ENCODE results near the gene JAKMIP1.

Gene JAKMIP1

GRCh38 chr4:6055436-6055835 lies 144.9 kb downstream of the JAKMIP1 start:
- no peak for DNase-seq

- DNase-seq = no peak
Measured at GRCh38 chr4:6055030-6055429, 145.3 kb downstream of the JAKMIP1 start.

- DNase-seq = no peak
Measured at GRCh38 chr4:6054162-6054922, 146.0 kb downstream of the JAKMIP1 start.

DNA sequence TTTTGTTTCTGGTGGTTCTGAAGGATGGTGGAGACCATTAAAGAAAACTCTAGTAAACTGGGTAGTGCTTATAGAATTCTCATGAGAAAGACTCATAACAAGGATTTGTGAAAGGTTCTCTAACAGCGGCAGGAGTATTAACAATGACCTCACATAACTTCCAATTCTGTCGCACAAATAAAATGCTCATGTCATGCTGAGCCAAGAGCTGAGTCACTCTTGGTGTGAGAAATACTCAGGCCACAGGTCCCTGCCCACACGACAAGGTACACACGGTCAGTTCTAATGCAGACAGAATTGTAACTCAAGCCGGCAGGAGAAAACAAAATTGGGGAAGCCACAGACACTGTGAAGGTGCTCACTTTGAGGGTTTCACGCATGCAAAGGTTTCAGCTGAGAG lies 147.7 kb downstream of the JAKMIP1 start:
- DNase-seq = no peak

DNA sequence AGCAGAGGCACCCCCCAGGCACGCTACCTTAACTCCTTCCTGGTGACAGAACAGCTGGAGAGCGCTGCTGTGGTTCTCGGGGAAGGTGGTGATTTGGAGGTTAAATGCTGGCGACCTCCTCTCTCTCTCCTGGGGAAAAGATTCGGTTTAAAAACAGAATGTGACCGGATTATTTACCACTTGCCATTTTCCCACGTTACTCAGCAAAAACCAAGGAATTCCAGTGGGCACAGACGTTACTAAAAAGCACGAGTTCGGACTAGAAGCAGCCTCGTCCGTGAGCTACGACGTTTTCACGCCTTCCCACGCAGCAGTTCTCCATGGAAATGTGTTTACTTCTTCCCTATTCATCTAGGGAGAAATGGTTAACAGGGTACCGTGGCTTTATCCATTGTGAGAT lies 149.8 kb downstream of the JAKMIP1 start:
- DNase-seq = no peak

DNA sequence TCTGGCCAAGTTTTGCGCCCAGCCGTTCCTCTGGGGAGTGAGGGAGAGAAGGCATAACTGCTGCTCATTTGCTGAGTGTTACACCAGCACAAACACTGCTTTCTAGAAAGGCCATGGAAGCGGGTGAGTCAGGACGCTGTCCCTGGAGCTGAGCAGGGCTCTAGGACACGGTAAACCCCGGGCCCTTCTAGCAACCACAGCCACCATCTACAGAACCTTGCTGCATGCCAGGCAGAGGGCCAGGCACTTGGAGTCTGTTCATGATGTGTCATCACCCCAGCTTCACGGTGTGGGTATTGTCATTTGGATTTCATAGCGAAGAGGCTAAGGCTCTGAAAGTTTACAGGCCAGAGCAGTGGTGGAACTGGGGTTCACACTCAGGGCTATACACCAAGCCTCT lies 150.4 kb downstream of the JAKMIP1 start:
- no peak for DNase-seq

DNA sequence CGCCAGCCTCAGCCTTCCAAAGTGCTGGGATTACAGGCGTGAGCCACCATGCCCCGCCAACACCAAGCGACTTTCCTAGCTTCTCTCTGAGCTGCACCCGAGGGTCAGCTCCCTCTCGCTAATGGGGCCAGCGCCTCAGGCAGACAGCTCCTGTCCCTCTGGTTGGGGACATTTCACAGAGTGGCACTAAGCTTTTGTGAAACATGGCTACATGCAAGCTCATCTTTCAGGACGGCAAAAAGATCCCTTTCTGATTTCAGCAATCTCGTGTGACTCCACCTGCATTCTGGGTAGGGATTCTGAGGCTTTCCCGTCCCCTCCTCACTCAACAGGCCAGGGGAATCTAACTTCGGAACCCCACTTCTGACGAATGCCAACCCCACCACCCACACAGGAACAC lies 151.1 kb downstream of the JAKMIP1 start:
- DNase-seq = no peak

DNA sequence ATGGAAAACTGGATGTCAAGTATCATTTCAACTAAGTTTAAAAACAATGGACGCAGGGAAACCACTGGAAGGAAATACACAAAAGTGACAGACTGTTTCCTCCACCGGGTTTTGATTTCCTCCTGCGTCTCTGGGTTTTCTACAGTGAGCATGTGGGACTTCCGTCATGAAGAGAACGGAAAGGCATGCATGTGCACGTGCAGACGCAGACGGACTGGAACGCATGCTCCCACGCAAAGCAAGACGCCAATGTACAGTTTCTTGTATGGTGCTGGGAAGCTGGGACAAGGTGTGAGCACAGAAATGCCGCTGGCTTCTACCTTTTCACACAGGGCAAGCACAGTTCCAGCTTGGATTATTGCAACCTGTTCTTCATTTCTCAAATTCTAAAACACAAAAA lies 151.8 kb downstream of the JAKMIP1 start:
- no peak for DNase-seq

- DNase-seq = no peak
Measured at GRCh38 chr4:6047130-6047673, 153.1 kb downstream of the JAKMIP1 start.

GRCh38 chr4:6046526-6047129 lies 153.7 kb downstream of the JAKMIP1 start:
- DNase-seq = no peak

DNA sequence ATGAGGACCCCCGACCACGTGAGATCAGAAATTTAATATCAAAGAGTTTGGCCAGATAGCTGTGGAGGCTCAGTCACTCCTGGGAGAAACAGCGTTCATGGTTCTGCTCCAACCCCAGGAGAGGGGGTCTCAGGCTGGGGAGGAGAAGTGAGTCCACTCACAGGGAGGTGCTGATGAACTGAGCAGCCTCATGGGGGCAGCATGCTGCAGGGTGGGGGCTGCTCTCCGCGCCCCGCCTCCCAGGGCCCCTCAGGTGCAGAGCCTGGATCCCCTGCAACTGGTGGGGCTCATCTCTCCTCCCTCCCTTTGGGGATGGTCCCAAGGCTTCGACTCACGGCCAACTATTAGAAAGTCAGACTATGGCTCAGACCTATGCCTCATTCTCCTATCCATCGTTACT lies 155.5 kb downstream of the JAKMIP1 start:
- DNase-seq = no peak

GRCh38 chr4:6044276-6044675 lies 156.1 kb downstream of the JAKMIP1 start:
- no peak for DNase-seq

GRCh38 chr4:6043843-6044242 lies 156.5 kb downstream of the JAKMIP1 start:
- DNase-seq = no peak

GRCh38 chr4:6043188-6043587 lies 157.2 kb downstream of the JAKMIP1 start:
- DNase-seq = no peak

DNA sequence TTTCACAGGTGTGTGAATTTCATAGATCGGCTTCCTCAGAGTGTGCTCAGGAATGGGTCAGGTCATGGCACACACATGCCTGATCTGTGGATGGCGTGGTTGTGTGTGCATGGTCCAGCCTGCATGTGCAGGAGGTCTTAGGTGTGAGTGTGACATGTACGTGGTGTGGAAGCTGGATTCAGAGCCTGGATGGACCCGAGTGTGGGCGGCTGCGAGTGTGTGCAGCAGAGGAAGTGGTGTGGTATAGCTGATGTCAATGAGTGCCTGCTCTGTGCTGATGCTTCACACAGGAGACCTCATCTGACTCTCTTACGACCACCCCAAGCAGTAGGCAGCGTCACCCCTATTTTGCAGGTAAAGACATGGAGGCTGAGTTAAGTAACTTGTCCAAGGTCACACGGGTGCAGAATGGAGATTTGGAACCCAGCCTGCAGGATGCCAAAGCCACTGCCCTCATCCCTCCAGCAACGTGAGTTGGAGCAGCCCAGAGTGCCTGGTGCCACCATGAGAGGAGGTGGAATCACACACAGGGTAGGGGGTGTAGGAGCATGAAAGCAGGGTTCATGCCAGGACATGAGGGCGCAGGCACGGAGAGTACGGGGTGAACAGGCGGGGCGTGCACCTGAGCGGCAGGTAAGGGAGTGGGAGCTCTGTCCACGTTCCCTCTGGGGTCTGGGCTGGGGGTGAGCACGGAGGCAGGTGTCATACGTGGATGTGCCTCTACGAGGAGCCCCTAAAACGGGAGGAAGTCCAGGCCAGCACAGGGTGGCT lies 157.9 kb downstream of the JAKMIP1 start:
- no peak for DNase-seq

GRCh38 chr4:6041800-6042199 lies 158.5 kb downstream of the JAKMIP1 start:
- DNase-seq = no peak

DNA sequence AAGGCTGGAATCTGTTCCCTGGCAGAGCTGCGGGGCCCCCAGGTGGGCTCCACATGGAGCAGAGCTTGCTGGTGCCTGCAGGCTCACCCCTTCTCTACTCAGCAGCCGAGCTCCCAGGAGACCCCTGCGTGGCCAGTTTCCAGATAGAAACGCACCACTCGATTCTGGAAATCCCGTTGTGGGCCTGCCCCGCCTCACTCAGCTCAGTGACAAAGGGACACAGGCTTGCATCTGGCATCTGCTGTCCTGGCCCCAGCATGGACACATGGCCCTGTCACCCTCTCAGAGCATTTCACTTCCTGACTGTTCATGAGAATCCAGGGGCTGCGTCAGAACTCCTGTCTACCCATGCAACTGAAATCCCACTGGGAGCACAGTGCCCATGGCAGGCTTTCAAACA lies 161.6 kb downstream of the JAKMIP1 start:
- no peak for DNase-seq

GRCh38 chr4:6035786-6036185 lies 164.6 kb downstream of the JAKMIP1 start:
- no peak for DNase-seq

GRCh38 chr4:6033381-6033780 lies 167.0 kb downstream of the JAKMIP1 start:
- DNase-seq = no peak

DNA sequence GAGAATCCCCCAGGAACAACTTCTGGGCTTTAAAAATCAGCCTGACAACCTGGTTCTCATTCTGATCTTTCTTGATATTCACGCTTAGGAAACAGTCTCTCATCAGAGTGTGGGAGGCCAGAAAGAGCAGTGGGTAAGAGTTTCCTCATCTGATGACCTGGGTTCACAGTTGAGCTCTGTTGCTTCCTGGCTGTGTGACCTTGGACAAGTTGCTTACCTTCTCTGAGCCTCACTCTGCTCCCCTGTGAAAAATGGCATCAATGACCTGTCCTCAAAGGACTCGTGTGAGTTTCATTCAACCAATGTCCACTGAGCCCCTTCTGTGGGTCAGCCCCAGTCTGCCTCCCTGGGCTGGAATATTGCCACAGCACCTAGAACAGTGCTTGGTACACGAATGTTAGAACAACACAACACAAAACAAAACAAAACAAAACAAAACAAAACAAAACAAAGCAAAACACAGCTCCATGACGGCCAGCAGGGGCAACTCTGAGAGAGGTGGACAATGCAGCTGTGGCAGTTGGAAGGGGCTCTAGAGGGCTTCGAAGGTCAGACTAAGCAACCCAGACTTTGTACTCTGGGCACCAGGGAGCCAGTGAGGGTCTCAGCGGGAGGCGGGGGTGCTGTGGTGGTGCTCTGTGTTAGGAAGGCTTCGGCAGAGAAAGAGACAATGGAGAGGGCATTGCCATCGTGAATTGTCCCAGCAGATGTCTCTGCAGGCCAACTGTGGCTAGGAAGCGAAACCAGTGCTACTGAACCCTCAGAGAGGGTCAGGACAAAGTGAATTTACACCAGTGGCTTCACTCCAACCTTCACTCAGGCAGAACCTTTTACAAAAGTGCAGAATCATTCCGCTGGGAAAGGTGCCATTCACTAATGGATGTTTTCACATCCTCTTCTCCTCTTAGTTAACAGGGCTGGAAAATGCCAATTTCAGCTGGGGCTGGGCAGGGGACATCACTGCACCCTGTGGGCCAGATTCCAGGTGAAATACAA lies 167.8 kb downstream of the JAKMIP1 start:
- DNase-seq = no peak

DNA sequence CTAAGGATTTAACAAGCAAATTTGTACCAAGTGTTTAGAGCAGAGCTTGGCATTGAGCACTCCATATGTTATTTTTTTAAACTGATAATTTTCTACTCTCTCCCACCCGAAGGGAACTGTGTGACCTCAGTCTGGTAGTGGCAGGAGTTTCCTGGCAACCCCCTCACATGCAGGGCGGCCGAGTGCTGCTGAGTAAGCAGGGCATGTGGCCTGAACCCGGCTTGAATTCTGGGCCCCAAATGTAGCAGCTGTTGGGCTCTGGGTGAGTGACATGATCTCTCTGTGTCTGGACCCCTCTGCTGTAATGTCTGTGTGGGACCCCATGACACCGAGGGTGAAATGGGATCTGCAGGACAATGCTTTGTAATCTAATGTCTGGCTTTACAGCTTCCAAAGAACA lies 168.5 kb downstream of the JAKMIP1 start:
- no peak for DNase-seq

DNA sequence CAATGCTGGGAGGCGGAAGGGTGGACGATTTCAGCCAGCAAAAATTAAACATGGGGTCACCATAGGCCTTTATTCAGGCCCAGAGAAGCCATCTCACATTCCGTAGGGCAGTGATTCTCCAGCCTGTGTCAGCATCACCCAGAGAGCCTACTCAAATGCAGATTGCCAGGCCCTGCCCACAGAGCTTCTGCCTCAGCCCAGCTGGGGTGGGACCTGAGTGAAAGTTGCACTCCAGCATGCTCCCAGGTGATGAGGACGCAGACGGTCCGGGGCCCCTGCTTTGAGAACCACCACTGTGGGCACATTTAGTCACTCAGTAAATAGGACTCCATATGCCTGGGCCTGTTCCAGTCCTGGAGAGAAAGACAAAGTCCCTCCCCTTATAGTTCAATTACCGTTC lies 169.7 kb downstream of the JAKMIP1 start:
- no peak for DNase-seq

GRCh38 chr4:6029254-6029653 lies 171.1 kb downstream of the JAKMIP1 start:
- DNase-seq = no peak
